Measurements from ENCODE around the gene RETN.

Gene RETN

GRCh38 chr19:7662657-7663056, 6.2 kb upstream of the RETN start:
- TF ChIP-seq CTCF (conservative IDR thresholded peaks at IDR 0.05; ENCODE audit: low read length) (no peak), EZH2phosphoT487 (IDR thresholded peaks at IDR 0.05; ENCODE audit: borderline replicate concordance) (no peak)
- Histone ChIP-seq H3F3A (ENCODE audit: low read depth) (no peaks in the 10 kb centered on the region), H3K4me1 (ENCODE audit: insufficient read depth, low read length, poor library complexity, severe bottlenecking) (no peaks in the 10 kb centered on the region), H4K20me1 (ENCODE audit: insufficient read depth, low read length, poor library complexity, severe bottlenecking) (no peaks in the 10 kb centered on the region), H3K9ac (ENCODE audit: low read depth, low read length, poor library complexity, severe bottlenecking) (no peak overlapping the region), H3K4me3 (ENCODE audit: low read length, poor library complexity, severe bottlenecking) (no peak overlapping the region), H3K9me3 (ENCODE audit: insufficient read depth, low read depth, low read length) (no peaks in the 10 kb centered on the region), H3K36me3 (ENCODE audit: insufficient read depth, low read length) (no peaks in the 10 kb centered on the region), H3K27me3 (ENCODE audit: insufficient read depth, low read length, poor library complexity, severe bottlenecking) (no peaks in the 10 kb centered on the region), H3K9me2 (replicated peaks; ENCODE audit: low read depth, low read length) (no peaks in the 10 kb centered on the region), H3K79me2 (ENCODE audit: insufficient read depth, low read length) (no peaks in the 10 kb centered on the region), H2AFZ (ENCODE audit: low read length) (no peak overlapping the region), H3K4me2 (ENCODE audit: low read depth, low read length, poor library complexity, severe bottlenecking) (no peak overlapping the region)

- TF ChIP-seq EZH2phosphoT487 (IDR thresholded peaks at IDR 0.05; ENCODE audit: borderline replicate concordance) (no peak), CTCF (conservative IDR thresholded peaks at IDR 0.05; ENCODE audit: low read length) (no peak)
- no peaks in the 10 kb centered on the region for H3F3A ChIP-seq (ENCODE audit: low read depth)
- no peaks in the 10 kb centered on the region for H3K36me3 ChIP-seq (ENCODE audit: insufficient read depth, low read length)
- no peaks in the 10 kb centered on the region for H3K4me1 ChIP-seq (ENCODE audit: insufficient read depth, low read length, poor library complexity, severe bottlenecking)
- no peaks in the 10 kb centered on the region for H3K27me3 ChIP-seq (ENCODE audit: insufficient read depth, low read length, poor library complexity, severe bottlenecking)
- no peaks in the 10 kb centered on the region for H3K79me2 ChIP-seq (ENCODE audit: insufficient read depth, low read length)
- H3K9me3 ChIP-seq (ENCODE audit: insufficient read depth, low read depth, low read length), result no peaks in the 10 kb centered on the region
- no peak overlapping the region for H3K4me3 ChIP-seq (ENCODE audit: low read length, poor library complexity, severe bottlenecking)
- no peak overlapping the region for H3K9ac ChIP-seq (ENCODE audit: low read depth, low read length, poor library complexity, severe bottlenecking)
- no peak overlapping the region for H2AFZ ChIP-seq (ENCODE audit: low read length)
- no peaks in the 10 kb centered on the region for H4K20me1 ChIP-seq (ENCODE audit: insufficient read depth, low read length, poor library complexity, severe bottlenecking)
- H3K4me2 ChIP-seq (ENCODE audit: low read depth, low read length, poor library complexity, severe bottlenecking), result no peak overlapping the region
- H3K9me2 ChIP-seq (replicated peaks; ENCODE audit: low read depth, low read length), result no peaks in the 10 kb centered on the region
Observed at GRCh38 chr19:7663706-7664105, 5.1 kb upstream of the RETN start.

DNA sequence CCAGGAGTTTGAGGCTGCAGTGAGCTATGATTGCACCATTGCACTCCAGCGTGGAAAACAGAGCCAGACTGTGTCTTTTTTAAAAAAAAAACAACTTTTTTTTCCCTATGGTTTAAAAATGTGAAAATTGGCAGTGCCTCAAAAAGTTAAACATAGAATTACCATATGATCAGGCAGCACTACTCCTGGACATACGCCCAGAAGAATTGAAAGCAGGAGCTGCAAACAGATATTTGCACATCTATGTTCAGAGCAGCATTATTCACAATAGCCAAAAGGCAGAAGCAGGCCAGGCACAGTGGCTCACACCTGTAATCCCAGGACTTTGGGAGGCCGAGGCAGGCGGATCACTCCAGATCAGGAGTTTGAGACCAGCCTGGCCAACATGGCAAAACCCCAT, 3.8 kb upstream of the RETN start:
- no peaks in the 10 kb centered on the region for H3K9me3 ChIP-seq (ENCODE audit: insufficient read depth, low read depth, low read length)
- H3K9me2 ChIP-seq (replicated peaks; ENCODE audit: low read depth, low read length), result no peaks in the 10 kb centered on the region
- H2AFZ ChIP-seq (ENCODE audit: low read length), result no peak overlapping the region
- H3K4me1 ChIP-seq (ENCODE audit: insufficient read depth, low read length, poor library complexity, severe bottlenecking), result no peaks in the 10 kb centered on the region
- H3K4me3 ChIP-seq (ENCODE audit: low read length, poor library complexity, severe bottlenecking), result no peak overlapping the region
- H3K36me3 ChIP-seq (ENCODE audit: insufficient read depth, low read length), result no peaks in the 10 kb centered on the region
- H3K4me2 ChIP-seq (ENCODE audit: low read depth, low read length, poor library complexity, severe bottlenecking), result no peak overlapping the region
- no peak for TF ChIP-seq EZH2phosphoT487 (IDR thresholded peaks at IDR 0.05; ENCODE audit: borderline replicate concordance)
- TF ChIP-seq CTCF (conservative IDR thresholded peaks at IDR 0.05; ENCODE audit: low read length), result no peak
- no peak overlapping the region for H3K9ac ChIP-seq (ENCODE audit: low read depth, low read length, poor library complexity, severe bottlenecking)
- no peaks in the 10 kb centered on the region for H3K79me2 ChIP-seq (ENCODE audit: insufficient read depth, low read length)
- no peaks in the 10 kb centered on the region for H3K27me3 ChIP-seq (ENCODE audit: insufficient read depth, low read length, poor library complexity, severe bottlenecking)
- no peaks in the 10 kb centered on the region for H4K20me1 ChIP-seq (ENCODE audit: insufficient read depth, low read length, poor library complexity, severe bottlenecking)
- no peaks in the 10 kb centered on the region for H3F3A ChIP-seq (ENCODE audit: low read depth)

All from Loucy (cell line).